Parathyroid adenoma (tissue), 2 donors: ENCODE measurements around the gene TTC28.

Experiments used
- H2AFZ ChIP-seq: fragments of 300-600 bp; sonication (generic); one replicate; pipeline ENCODE4 v1.7.0; 2017; ENCODE audit warnings: antibody characterized with exemption, mild to moderate bottlenecking
- H3K27ac ChIP-seq: fragments of 300-600 bp; sonication (generic); one replicate; pipeline ENCODE4 v1.7.0; 2017
- H3K27me3 ChIP-seq: fragments of 300-600 bp; sonication (generic); one replicate; pipeline ENCODE4 v1.7.0; 2017; ENCODE audit warnings: low read length; ENCODE audit not compliant: control insufficient read depth, insufficient read depth
- H3K36me3 ChIP-seq: fragments of 300-600 bp; sonication (generic); one replicate; pipeline ENCODE4 v1.7.0; 2017; ENCODE audit warnings: low read length; ENCODE audit not compliant: control insufficient read depth, insufficient read depth
- H3K4me1 ChIP-seq: fragments of 300-600 bp; sonication (generic); one replicate; pipeline ENCODE4 v1.7.0; 2017; ENCODE audit warnings: control low read depth
- H3K4me2 ChIP-seq: fragments of 300-600 bp; sonication (generic); one replicate; pipeline ENCODE4 v1.7.0; 2017; ENCODE audit warnings: low read length
- H3K4me3 ChIP-seq: fragments of 300-600 bp; sonication (generic); one replicate; pipeline ENCODE4 v1.7.0; 2017; ENCODE audit warnings: low read depth, low read length
- H3K79me2 ChIP-seq: fragments of 300-600 bp; sonication (generic); one replicate; pipeline ENCODE4 v1.7.0; 2017; ENCODE audit warnings: control low read depth
- H3K9ac ChIP-seq: fragments of 300-600 bp; sonication (generic); one replicate; pipeline ENCODE4 v1.7.0; 2017; ENCODE audit warnings: mild to moderate bottlenecking
- H3K9me3 ChIP-seq: fragments of 300-600 bp; sonication (generic); one replicate; pipeline ENCODE4 v1.7.0; 2017; ENCODE audit warnings: low read length; ENCODE audit not compliant: control insufficient read depth
- CTCF ChIP-seq: fragments of 300-600 bp; sonication (generic); IDR thresholded peaks from one replicate; pipeline ENCODE4 v1.7.0; 2017; ENCODE audit warnings: antibody characterized with exemption, mild to moderate bottlenecking
- donor health status: primary hyperparathyroidism.

Gene TTC28

GRCh38 chr22:28310299-28310698 lies 369.3 kb downstream of the TTC28 start:
- H3K79me2 ChIP-seq, result no peaks in the 10 kb centered on the region
- no peaks in the 10 kb centered on the region for H3K9me3 ChIP-seq
- H3K4me2 ChIP-seq, result no peak overlapping the region
- H3K4me1 ChIP-seq, result no peaks in the 10 kb centered on the region
- no peak for TF ChIP-seq CTCF
- no peak overlapping the region for H3K9ac ChIP-seq
- no peak overlapping the region for H3K4me3 ChIP-seq
- no peaks in the 10 kb centered on the region for H3K27me3 ChIP-seq
- H3K27ac ChIP-seq, result no peak overlapping the region
- H2AFZ ChIP-seq, result no peak overlapping the region
- H3K36me3 ChIP-seq, result no peaks in the 10 kb centered on the region

GRCh38 chr22:28299753-28300152 lies 379.9 kb downstream of the TTC28 start:
- Histone ChIP-seq H3K36me3 (no peaks in the 10 kb centered on the region), H3K9ac (no peak overlapping the region), H3K27ac (no peak overlapping the region), H3K4me2 (no peak overlapping the region), H3K27me3 (no peaks in the 10 kb centered on the region), H3K9me3 (no peaks in the 10 kb centered on the region), H3K79me2 (no peaks in the 10 kb centered on the region), H2AFZ (no peak overlapping the region), H3K4me1 (no peaks in the 10 kb centered on the region), H3K4me3 (no peak overlapping the region)
- TF ChIP-seq CTCF, result no peak

- Histone ChIP-seq H2AFZ (no peak overlapping the region), H3K4me3 (no peak overlapping the region), H3K27ac (no peak overlapping the region), H3K79me2 (no peaks in the 10 kb centered on the region), H3K9me3 (no peaks in the 10 kb centered on the region), H3K4me2 (no peak overlapping the region), H3K4me1 (no peaks in the 10 kb centered on the region), H3K27me3 (no peaks in the 10 kb centered on the region), H3K36me3 (no peaks in the 10 kb centered on the region), H3K9ac (no peak overlapping the region)
- TF ChIP-seq CTCF, result no peak
These were observed 380.3 kb downstream of the TTC28 start for GRCh38 chr22:28299309-28299708.

GRCh38 chr22:28297504-28297903 lies 382.1 kb downstream of the TTC28 start:
- Histone ChIP-seq H3K9ac (no peak overlapping the region), H3K4me2 (no peak overlapping the region), H2AFZ (no peak overlapping the region), H3K4me3 (no peak overlapping the region), H3K27ac (no peak overlapping the region), H3K9me3 (no peaks in the 10 kb centered on the region), H3K79me2 (no peaks in the 10 kb centered on the region), H3K27me3 (no peaks in the 10 kb centered on the region), H3K4me1 (no peaks in the 10 kb centered on the region), H3K36me3 (no peaks in the 10 kb centered on the region)
- TF ChIP-seq CTCF, result no peak

- no peak for TF ChIP-seq CTCF
- Histone ChIP-seq H3K36me3 (no peaks in the 10 kb centered on the region), H3K4me3 (no peak overlapping the region)
These were observed 383.2 kb downstream of the TTC28 start for GRCh38 chr22:28296452-28296851.

More at GRCh38 chr22:28296452-28296851, 383.2 kb downstream of the TTC28 start:
- Histone ChIP-seq H3K4me2 (no peak overlapping the region), H3K4me1 (no peaks in the 10 kb centered on the region), H2AFZ (no peak overlapping the region), H3K27me3 (no peaks in the 10 kb centered on the region), H3K79me2 (no peaks in the 10 kb centered on the region), H3K9me3 (no peaks in the 10 kb centered on the region), H3K9ac (no peak overlapping the region), H3K27ac (no peak overlapping the region)
